NCI-H187 treated with DMSO at 0.1 percent for 48 hours (cell line): ENCODE measurements around the gene KCNIP3.
"Not testable (repeated sequence)": the region's sequence is repeated elsewhere in the genome, so short reads cannot be mapped to it uniquely, and the experiment has no call there.

Source experiments
- DNase-seq: peaks from one replicate; lab custom pipeline; 2025; lab: John Stamatoyannopoulos, UW

The KCNIP3 gene

GRCh38 chr2:95415561-95415960 lies 118.4 kb downstream of the KCNIP3 start:
- not testable (repeated sequence) for DNase-seq

- DNase-seq: not testable (repeated sequence)
These were observed 130.2 kb downstream of the KCNIP3 start for GRCh38 chr2:95427196-95427867.

- DNase-seq: not testable (repeated sequence)
These were observed 132.8 kb downstream of the KCNIP3 start for GRCh38 chr2:95429748-95430467.

GRCh38 chr2:95433373-95433772 lies 136.2 kb downstream of the KCNIP3 start:
- DNase-seq: not testable (repeated sequence)

- not testable (repeated sequence) for DNase-seq
These were observed 136.8 kb downstream of the KCNIP3 start for GRCh38 chr2:95433973-95434372.

GRCh38 chr2:95434507-95435076 lies 137.4 kb downstream of the KCNIP3 start:
- DNase-seq: not testable (repeated sequence)

GRCh38 chr2:95435162-95435871 lies 138.2 kb downstream of the KCNIP3 start:
- not testable (repeated sequence) for DNase-seq
